HG02610 (cell line): ENCODE results near the gene C1orf87.

ENCODE experiments used
- ATAC-seq: cut with Tn5 transposase; IDR thresholded peaks from one replicate; pipeline ENCODE4 v1.9.1; 2021; ENCODE audit warnings: mild to moderate bottlenecking, moderate library complexity; ENCODE audit not compliant: unreplicated experiment

C1orf87 gene, protein sequence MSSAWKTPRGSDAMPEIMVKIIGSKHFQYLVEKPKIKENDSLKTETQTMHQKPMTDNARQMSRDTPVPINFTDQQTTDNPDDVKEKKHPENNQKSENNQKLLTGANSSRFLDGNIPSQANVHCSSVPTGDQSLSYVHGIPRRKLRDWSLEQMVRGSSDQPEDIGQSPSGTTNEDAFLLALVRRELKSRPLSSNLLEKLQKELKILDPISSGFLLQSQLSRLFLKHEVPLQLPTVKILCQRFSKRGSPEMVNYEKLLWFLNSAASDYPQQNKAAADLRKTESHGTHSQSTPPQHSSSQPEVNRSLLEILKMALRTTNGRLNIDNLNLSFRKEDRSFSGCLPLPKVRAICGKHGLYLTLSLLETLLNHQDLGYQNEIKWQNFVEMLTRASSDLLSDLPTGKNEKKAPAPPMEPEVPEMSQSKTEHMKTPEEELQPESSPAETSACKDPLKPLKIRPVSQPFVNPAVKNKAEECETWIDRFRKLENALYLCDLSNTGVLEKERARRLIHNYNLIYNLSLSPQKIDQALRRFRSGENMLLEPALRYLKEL

DNA sequence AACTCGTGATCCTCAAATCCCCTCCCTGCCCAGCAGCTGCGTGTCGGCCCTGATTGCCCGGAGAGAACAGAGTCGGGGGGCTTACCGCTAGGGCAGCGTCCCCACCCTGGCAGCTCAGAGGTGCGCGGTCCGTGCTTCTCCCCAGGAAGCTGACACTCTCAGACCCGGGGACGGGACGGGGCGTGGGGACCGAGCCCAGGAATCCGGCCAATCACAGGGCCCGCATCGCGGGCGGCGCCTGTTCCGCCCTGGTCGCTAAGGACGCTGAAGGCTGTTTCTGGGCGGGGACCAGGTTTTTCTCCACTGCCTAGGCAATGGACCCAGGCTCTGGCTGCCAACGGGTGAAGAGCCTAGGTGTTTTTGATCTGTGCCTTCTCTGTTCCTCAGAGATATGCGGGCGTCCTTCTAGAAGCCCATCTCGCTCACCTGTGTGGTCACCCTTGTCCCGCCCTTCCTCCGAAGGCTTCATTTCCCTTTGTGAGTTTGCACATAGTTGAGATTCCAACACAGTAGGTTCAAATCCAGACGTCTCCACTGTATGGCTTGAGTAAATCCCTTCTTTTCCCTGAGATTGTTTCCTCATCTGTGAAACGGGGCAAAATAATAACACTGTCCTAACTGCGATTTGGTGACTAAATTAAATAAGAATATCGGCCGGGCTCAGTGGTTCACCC is at the start of gene C1orf87:
TSS of gene C1orf87 (minus strand) at position 166 of the 674 bp plus-strand sequence. CDS start 1,127 bp downstream, outside the sequence.
- ATAC-seq, result no peak

DNA sequence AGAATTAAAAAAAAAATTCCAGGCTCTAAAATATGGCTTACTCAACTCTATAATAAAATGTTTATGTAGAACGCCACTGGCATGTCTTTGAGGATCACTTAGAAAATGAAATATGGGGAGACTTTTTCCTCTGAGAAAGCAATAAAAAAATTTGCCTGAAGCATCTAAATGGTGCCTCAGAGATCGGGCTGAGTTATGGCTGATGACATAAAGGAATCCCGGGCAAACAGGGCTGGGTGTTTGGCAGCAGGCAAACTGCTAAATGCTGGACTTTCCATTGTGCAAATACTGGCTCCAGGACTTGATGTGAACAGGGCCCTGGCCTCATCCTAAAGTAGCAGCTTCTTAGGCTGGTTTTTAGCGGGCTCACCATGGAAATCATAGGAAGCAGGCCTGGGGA is 44.5 kb upstream of the C1orf87 start:
- ATAC-seq, result no peak

DNA sequence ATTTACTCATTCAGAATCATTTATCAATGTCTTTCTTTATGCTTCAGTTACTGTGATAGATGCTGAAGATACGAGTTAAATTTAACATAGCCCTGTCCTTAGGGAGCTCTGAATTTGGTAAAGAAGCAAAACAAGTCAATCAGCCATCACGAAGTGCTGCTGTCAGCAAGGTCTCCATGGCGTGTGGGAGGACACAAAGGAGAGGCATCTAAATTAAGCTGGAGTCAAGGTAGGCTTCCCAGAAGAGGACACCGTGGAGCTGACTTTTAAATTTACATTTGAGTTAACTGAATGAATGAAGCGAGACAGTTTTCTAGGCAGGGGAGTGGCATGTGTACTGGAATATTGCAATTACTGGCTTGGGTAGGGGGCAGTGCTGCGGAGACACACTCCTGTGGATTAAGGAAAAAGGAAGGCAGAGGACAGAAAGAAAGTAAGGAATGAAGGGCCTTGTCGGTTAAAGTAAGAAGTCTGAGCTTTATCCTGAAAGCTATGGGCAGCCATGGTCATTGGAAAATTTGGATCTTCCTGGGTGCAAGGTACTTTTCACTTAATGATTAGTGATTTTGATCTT is 41.3 kb upstream of the C1orf87 start:
- no peak for ATAC-seq

DNA sequence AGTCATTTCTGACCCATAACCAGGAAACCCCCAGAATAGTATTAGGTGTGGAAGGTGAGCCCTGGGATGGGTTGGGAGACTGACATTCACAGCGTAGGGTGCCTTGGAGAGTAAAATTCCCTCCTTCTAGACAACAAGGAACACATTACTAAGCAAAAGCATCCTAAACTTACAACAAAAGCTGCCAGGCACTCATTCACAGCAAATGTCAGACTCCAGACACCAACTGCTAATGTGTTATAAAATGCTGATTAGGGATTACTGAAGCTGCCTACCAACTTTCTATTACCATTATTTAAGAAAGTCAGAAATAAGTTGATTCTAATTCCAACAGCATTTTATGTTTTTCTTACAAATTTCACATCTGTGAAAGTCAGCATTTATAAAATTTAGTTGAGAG is 40.0 kb upstream of the C1orf87 start:
- no peak for ATAC-seq

DNA sequence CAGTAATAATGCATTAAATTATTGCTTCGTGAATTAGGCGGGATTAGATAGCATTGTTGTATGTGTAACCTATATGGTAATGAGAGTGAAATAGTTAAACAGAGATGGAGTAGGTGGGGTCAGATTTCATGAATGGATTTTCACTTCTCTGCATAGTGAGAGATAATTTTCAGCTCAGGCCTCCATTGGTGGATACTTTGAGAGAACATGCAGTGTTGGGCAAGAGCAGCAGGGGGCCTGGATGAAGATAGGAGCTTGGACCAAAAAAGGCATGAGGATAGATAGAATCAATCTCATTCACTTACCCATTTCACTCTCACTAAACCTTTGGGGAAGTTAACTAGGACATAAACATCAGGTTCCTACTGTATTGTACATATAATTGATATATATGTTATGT is 39.5 kb upstream of the C1orf87 start:
- no peak for ATAC-seq

DNA sequence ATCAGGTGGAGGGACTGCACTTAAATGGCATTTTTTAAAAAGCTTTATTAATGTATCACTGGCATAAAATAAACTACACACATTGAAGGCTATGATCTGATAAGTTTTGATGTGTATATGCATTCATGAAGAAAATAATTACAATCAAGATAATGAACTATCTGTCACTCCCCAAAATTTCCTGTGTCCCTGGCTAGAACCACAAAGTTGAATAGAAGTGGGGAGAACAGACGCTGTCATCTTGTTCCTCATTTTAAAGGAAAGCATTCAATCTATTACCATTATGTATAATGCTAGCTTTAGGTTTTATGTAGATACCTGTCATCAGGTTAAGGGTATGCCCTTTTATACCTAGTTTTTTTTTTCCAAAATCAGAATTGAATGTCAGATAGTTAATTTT is 38.1 kb upstream of the C1orf87 start:
- ATAC-seq, result no peak

DNA sequence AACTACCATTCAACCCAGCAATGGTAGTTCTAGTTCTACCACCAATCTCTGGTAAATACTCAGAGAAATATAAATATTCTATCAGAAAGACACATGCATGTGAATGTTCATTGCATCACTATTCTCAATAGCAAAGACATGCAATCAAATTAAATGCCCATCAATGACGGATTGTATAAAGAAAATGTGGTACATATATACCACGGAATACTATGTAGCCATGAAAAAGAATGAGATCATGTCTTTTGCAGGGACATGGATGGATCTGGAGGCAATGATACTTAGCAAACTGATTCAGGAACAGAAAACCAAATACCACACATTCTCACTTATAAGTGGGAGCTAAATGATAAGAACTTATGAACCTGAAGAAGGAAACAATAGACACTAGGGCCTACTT is 37.5 kb upstream of the C1orf87 start:
- ATAC-seq, result no peak

DNA sequence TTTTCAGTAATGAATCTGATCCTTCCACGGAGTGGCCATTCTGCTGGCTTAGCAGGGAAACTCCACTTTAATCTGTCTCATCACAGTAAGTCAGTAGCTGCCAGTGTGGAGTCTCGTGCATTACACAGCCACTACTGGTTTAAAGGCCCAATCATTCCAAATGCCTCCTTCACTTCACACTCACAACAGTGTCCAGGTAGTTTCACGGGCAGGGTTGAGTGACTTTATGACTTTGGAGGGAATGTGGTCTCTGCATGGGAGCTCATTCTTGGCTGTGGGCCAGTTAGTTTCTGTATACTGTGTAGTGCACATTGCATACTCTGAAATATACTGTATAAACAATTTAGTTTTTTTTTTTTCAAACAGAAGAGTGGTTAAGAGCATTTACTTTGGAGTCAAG is 34.6 kb upstream of the C1orf87 start:
- no peak for ATAC-seq

DNA sequence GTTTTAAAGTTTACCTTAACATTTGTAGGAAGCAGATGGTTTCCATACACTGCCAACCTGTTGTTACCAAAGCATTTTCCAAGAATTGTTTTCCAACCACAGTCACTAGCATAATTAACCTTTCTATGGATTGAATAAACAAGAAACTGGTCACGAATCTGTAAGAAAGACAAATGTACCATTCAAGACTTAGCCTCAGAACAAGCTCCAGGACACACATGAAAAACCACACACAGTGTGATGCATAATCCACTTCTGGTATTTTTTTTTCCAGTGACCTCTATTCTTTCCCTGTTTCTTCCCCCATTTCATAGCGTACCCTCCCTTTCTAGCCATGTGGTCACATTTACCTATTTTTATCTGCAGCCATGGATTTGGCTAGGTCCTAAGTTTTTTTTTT is 29.6 kb upstream of the C1orf87 start:
- no peak for ATAC-seq

DNA sequence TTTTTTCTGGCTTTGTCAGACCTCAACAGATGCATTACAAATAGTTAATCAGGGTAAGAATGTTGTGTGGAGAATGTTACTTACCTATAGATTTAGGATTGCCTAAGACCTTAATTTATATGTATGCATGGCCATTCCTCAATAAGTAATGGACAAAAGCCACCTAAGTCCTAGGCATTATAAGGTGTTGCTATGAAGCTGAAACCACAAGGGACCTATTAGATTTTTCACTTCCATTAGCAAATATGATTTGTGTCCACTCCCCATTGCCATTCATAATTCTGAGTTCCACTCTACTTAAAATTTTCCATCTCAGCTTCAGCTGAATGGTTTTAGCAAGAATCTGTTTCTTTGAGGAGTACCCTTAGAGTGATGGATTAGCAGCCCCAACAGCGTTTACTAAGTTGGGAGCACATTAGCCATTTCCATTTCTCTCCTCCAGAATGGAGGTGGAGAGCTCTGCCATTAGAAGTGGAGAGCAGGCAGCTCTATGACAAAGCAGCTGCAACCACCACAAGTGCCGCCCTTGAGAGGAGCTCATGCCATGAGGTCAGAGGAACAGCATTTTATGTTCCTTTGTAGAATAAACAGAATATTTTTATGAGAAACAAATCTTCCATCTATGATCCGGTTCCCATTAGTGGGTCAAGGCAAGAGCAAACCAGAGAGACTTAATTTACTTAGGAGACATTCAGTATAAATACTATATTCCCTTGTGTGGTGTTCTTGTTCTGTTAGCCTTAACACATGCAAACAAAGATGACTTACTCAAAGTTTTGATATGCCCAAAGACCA is 28.9 kb upstream of the C1orf87 start:
- ATAC-seq, result no peak

DNA sequence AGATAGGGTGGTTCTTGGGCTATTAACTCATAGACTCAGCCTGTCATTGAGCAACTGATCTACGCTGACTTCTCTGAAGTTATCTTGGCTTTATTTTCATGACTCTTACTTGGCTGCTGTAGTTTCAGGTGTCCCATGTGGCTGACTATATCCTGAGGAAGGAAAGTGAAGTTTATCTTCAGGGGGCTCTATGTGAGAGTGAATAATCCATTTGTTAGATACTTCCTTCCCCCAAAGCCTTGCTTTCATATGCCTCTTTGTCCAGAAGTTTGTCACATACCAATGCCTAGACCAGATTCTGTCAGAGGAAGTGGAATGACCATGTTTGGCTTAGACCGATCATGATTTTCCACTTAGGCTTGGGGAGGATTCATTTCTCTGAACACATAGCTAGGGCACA is 27.9 kb upstream of the C1orf87 start:
- ATAC-seq, result no peak

DNA sequence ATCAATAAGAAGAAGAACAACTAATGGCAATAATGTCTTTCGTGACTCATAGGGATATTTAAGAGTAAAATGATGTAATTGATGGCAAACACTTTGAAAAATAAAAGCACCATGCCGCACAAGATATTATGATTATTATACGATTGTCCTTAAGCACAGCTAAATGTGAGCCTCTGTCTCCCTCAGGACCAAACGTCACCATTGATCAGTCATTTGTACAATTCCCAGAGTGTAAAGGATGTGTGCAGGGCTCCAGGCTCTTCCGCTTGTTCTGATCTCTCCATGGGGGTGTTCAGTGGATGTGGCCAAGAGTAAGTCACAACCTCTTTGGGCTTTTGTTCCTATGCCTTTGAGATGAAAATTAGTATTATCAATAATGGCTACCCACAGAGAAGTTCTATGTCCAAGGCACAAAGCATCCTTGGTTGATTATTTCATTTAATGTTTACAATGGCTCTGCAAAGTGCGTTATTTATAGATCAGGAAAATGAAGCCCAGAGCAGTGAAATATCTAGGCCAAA is 17.7 kb upstream of the C1orf87 start:
- ATAC-seq, result no peak

DNA sequence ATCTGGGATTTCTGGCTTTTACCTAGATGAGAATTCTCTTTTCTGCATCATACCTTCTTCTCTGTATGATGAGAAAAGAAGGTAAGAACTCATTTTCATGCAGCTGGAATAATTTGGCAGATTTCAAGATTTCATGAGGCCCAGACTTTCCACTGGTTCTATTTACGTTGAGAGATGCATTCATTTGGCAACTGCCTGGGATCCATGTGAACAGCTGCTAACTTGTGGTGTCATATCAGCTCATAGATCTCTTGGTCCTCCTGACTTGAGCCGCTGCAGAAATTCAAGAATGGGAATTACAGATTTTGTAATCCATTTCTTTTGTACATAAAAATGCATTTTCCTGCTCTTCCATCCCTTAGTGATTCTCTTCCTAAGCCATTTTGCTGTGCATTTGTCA is 17.1 kb upstream of the C1orf87 start:
- no peak for ATAC-seq

DNA sequence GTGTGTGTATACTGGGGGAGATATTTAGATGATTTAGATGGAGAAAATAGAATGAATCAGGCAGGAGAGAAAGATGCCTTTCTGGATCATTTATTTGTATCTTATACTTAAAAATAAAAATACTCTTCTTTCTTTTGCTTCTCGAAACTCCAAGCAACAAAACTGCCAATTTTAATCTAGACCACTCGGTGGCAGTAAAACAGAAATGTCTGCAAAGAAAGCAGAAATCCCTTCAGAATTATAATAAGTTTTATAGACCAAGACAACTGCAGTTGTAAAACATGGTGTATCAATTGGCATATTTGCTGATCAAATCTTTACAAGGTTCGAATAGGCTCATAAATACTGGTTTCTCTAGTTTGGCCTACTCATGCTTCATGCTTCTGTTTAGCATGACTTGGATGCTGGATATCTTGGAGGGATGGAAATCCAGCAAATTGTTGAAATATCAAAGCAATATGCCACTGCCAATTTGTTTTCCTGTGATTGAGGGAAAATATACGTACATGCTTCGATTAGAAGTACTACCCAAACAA is 15.1 kb upstream of the C1orf87 start:
- ATAC-seq, result no peak

DNA sequence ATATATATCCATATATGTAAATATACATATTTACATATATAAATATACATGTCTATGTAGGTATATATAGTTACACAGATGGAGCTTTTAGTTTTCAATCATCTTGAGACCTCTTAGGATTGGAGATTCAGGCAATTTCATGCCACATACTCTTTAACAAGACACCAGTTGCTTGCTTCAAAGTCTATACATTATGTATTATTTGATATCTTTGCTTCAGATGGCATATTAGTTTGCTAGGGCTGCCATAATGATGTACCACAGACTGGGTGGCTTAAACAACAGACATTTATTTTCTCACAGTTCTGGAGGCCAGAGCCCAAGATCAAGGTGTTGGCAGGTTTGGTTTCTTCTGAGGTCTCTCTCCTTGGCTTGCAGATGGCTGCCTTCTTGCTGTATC is 14.1 kb upstream of the C1orf87 start:
- ATAC-seq, result no peak

DNA sequence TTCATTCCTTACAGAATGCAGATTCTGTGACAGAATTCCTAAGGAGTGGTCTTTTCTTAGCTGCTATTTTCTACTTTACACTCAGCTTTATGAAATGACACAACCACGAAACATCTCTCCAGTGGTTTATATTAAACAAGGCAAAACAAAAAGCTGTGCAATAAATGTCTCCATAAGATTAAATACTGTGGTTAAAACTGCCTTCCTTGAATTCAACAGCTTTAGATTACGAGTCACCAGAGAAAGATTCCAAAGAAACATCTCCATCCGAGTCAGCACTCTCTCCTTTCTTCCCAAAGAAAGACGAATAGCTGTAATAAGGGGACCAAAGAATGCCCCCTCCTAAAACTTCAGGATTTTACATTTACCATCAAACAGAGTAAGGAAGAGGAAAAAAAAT is 4.6 kb upstream of the C1orf87 start:
- no peak for ATAC-seq

DNA sequence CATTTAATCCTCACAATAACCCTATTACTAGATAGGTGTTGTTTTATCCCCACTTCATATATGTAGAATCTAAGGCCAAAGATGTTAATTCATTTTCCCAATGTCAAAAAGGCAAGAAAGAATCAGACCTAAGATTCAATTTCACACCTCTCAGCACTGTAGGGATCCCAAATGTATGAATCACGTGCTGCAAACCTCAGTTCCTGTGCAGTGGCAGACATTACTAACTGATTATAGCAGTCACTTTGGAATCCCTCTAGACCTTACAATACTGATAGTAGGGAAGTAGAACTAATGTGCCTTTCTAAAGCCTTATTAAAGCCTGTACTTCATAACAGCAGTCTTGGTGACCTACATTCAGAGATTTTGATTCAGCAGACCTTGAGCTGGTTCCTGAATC is 2.3 kb downstream of the C1orf87 start:
- no peak for ATAC-seq

DNA sequence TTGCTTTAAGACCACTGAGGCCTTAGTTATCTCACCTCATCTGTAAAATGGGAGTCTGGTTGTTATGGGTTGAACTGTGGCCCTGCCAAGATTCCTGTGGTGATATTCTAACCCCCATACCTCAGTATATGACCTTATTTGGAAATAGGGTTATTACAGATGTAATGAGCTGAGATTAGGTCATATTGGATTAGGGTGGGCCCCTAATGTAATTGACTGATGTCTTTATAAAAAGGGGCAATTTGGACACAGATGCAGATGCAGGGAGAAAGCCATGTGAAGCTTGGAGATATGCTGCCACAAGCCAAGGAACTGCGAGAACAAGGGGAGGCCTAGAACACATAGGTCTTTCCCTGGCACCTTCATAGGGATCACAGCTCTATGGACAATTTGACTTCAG is 3.9 kb downstream of the C1orf87 start:
- no peak for ATAC-seq

DNA sequence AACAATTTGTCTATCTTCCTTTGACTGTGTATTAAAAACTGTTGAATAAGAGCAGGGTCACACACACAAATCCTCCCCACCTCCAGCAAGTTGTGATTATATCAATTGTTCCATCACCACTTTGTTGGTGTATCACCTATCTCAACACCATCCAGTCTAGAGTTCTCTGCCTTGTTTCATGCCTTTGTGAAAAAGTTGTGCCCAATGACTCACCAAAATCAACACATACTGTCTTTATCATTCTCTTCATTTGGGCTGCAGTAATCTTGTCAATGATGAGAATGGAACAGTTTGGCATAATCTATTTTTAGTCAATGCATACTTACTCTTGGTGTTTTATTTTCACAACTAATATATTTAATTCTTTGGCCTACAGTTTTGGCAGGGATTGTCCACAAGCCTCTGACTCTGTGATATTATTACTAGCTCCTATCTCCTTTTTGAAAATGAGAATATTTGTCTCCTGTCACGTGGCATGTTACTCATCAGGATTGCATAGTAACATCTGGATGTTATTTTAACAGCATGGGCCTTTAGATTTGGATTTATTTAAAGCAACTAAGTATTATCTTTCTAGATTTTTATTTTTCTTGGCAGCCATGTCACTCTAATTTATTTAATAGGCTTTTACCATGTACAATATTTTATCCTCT is 5.1 kb downstream of the C1orf87 start:
- no peak for ATAC-seq

DNA sequence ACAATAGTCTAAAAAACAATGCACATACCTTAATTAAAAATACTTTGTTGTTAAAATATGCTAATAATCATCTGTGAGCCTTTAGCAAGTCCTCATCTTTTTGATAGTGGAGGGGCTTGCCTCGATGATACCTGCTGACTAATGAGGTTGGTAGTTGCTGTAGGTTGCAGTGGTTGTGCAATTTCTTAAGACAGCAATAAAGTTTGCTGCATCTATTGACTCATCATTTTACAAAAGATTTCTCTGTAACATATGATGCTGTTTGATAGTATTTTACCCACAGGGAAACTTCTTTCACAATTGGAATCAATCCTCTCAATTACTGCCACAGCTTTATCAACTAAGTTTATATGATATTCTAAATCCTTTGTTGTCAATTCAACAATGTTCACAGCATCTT is 7.6 kb downstream of the C1orf87 start:
- no peak for ATAC-seq
